Inflammatory macrophage treated with lipopolysaccharide for 4 hours (primary cell): Measurements from ENCODE around the gene HMCES.
"Not testable (repeated sequence)": the region's sequence is repeated elsewhere in the genome, so short reads cannot be mapped to it uniquely, and the experiment has no call there.

Source experiments
- DNase-seq: peaks from one replicate; pipeline ENCODE4 v3.0.0-alpha.2; 2020

HMCES gene

DNA sequence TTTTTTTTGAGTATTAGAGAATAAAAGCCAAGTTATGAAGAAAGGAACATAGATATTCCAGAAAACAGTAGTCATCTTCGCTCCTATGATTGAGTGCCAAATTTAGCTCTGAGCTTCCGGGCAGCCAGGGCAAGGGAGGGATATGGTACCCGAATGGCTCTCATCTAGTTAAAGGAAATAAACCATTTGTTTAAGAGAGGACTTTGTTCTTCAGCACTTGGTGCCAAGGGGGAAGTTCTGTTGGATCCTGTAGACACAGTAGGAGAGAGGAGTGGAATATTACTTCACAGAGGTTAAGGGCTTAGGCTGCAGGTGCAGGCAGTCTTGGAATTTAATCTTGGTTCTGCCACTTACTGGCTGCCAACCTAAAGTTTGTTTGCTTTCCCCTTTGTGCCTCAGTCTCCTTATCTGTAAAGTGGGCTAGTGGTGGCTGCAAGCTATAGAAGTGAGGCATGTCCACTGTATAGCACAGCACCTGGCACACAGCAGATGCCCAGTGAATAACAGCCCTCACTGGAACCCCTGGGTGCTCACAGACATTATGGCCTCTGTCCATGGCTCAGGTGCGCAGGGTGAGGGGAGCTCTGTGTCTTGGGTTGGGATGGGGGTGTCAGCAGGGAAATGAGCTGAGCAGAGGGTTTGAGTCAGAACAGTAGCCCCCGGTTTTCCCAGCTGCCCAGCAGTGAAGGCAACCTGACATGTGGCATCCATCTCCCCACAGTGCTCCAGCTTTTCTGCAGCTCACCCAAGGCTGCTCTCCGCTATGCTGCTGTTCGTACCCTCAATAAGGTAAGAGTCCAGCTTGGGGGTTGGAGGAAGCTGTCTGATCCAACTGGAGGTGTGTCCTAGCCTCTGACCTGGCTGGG is 18.8 kb upstream of the HMCES start:
- DNase-seq: no peak

DNA sequence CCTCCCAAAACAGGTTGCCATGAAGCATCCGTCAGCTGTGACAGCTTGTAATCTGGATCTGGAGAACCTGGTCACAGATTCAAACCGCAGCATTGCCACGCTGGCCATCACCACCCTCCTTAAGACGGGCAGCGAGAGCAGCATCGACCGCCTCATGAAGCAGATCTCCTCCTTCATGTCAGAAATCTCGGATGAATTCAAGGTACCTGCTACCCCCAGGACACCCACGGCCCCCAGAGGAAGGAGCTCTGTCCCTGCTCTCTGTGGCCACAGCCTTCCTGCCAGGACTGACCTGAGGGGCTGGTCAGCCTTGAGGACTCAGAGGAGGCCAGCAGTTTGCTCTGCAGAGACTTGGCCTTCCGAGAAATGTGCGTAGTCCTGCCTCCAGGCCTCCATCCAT is 18.1 kb upstream of the HMCES start:
- DNase-seq: no peak

DNA sequence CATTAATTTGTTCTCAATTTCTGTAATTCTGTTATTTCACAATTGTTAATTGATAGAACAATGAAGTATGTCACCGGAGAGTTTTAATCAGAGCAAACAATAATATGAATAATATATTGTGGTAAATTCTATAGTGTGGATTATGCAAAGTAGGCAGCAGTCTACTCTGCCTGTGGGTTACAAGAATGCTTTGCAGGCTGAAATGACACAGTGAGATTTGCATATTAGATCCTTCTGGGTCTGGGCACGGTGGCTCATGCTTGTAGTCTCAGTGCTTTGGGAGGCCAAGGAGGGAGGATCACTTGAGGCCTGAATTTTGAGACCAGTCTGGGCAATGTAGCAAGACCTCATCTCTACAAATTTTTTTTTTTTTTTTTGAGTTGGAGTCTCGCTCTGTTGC is 16.8 kb upstream of the HMCES start:
- DNase-seq: no peak

DNA sequence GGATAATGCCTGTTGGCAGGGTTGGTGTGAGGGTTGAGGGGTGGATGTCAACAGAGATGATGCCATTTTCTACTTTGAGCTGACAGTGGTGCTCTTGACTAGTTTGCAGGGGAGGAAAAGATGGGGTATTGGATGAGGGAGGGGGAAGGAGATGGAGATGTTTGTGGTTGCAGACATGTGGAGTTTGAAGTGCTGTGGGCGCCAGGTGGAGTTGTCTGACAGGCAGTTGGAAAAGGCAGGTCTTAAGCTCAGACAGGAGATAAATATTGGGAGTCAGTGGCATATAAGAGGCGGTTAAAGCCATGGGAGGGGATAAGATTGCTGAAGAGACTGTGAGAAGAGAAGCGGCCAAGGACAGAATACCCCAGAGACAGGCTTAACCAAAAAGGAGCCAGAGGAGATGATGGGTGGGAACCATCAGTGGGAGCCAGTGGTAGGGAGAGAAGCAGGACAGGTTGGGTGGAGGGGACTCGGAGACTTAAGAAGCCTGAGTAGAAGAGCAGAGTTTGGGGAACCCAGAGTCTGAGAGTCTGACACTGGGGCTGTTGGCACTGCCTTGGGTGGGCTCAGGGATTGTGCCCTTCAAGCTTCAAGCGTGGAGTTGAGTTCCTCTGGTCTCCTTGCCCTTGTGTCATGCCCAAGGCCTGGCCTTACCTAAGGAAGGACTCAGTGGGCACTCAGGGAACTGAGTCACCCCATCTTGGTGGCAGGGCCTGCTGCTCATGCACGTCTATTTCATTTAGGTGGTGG is 15.3 kb upstream of the HMCES start:
- no peak for DNase-seq

DNA sequence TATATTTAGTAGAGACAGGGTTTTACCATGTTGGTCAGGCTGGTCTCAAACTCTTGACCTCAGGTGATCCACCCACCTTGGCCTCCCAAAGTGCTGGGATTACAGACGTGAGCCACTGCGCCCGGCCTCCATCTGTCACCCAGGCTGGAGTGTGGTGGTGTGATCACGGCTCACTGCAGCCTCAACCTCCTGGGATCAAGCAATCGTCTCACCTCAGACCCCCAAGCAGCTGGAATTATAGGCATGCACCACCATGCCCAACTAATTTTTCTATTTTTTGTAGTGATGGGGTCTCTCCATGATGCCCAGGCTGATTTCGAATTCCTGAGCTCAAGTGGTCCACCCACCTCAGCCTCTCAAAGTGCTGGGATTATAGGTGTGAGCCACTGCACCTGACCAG is 13.7 kb upstream of the HMCES start:
- not testable (repeated sequence) for DNase-seq

DNA sequence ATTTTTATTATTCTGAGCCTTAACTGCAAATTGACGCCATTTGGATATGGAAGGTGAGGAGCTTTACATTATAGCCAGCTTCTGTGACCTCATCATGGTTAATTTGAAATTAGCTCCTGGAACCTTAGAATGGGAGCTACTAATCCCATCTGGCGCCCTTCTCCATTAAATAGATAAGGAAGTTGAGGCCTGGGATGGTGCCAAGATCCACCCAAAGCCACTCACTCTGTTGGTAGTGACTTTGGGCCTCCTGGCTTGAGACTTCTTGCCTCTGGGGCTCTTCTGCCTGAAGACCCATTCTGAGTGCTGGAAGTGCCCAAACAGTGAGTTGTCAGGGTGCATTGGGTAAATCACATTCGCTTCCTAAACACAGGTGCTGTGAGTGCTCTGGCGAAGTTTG is 12.0 kb upstream of the HMCES start:
- no peak for DNase-seq

DNA sequence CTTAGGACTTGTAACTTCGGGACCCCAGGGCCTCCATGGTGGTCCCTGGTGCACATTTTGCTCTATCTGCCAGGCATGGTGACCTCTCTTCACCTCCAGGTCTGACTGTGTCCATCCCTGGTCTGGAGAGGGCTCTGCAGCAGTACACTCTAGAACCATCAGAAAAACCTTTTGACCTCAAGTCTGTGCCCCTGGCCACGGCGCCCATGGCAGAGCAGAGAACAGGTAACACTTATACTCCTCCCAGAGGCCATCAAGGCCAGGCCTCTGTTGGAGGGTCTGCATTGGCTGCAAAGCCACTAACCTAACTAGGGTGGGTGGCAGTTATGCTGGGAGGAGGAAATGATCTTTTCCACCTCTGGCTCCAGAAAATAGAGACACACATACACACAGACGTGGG is 10.3 kb upstream of the HMCES start:
- DNase-seq: no peak

DNA sequence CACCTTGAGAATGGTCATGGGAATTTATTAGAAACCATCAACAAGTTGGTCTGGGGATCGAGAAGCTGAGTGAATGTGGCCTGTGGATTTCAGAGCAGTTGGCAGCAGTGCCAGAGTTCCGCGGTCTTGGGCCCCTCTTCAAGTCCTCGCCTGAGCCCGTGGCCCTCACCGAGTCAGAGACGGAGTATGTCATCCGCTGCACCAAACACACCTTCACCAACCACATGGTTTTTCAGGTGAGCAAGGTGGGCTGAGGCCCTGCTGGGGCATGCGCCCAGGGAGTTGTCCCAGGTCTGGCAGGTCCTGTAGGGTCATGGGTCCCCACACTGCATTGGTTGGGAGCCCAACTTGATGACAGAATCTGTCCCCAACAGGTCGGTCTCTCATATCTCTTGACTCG is 7.0 kb upstream of the HMCES start:
- no peak for DNase-seq

DNA sequence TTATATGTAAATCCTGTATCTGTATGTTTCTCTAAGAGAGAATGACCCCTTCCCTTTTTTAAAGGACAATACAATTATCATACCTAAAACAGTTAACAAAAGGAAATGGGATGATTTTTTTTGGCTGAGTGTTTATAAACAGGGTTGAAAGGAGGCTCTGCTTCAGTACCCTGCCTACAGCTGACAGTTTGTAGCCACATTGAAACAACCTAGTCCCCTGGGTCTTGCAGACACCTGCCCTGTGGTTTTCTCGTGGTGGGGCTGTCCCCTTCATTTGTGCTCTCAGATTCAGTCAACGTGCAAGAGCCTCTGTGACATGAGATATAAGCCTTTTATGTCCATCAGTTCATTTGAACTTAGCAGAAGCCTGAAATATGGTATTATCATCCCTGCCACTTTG is 2.3 kb upstream of the HMCES start:
- DNase-seq: no peak

DNA sequence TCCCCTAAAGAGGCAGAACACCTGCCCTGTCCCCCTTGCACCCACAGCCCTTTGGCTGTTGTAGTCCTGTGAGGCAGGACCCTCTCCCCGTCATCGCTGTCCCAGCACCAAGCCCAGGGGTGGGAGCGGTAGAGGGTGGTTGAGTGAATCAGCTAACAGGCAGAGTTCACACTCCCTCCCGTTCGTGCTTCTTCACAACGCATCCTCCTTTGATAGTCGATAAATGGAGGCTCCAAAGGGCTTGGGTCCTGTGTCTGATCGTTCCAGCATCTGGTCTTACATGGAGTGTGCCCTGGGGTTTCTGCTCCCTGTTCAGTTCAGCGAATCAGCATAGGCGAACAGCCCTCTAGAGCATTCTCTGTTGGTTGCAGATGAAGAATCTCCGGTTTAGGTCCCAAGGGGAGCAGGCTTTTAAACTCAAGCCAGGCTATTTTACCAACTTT is 820 bp upstream of the HMCES start:
- DNase-seq: no peak

DNA sequence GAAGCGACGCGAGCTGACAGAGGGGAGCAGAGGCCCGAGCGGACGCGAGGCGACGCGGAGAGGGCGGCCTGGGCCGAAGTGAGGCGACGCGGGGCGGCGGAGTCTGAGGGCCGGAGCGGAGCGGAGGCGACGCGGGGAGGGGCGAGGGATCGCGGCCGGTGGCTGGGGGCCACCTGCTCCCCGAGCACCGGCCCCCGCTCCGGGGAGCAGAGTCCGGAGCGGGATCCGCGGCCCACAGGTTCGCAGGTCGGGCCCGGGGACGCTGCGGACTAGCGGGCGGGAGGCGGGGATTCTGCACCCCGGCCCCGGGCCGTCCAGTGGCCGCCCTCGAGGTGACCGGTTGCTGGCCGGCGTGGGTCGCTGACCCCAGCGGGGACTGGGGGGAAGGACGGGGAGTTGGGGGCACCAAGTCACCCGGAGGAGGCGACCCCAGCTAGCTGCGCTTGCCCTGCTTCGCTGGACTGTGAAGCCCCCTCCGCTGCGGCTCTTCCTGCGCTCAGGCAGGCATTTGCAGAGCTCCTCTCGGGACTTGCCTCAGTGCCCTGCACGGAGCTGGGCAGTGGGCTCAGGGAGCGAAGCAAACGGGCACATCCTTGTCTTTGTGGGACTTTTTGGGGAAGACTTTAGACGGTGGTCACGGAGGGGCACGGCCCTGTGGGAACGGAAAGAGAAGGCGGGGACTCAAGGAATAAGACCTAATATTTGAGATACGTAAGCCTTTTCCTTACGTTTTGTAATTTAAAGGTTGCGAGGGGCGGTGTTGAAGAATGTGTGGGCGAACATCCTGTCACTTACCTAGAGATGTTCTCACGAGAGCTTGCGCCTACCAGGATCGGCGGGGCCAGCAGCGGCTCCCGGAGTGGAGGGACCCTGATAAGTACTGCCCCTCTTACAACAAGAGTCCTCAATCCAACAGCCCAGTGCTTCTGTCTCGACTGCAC is 566 bp downstream of the HMCES start:
- peak; percentile 52 for DNase-seq

DNA sequence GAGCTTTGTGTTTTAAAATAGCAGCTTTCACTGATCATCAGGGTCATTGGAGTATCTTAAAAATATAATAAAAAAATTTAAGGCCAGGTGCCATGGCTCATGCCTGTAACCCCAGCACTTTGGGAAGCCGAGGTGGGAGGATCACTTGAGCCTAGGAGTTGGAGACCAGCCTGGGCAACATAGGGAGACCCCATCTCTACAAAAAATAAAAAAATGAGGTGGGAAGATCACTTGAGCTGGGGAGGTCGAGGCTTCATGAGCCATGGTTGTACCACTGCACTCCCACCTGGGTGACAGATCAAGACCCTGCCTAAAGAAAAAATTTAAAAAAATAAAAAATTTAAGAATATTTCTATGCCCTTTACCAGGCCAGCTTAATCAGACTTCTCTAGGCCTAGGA is 1.5 kb downstream of the HMCES start:
- no peak for DNase-seq

DNA sequence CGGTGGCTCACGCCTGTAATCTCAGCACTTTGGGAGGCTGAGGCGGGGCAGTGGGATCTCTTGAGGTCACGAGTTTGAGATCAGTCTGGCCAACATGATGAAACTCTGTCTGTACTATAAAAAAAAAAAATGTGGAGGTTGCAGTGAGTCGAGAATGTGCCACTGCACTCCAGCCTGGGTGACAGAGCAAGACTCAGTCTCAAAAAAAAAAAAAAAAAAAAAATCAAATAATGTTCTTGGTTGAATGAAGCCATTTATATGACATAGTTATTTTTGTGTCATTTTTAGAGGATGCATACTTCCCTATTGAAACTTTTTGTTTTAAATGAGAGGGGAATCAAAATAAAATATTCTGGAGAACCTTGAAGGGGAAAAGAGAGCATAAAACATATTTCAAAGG is 3.1 kb downstream of the HMCES start:
- peak; percentile 13 for DNase-seq

DNA sequence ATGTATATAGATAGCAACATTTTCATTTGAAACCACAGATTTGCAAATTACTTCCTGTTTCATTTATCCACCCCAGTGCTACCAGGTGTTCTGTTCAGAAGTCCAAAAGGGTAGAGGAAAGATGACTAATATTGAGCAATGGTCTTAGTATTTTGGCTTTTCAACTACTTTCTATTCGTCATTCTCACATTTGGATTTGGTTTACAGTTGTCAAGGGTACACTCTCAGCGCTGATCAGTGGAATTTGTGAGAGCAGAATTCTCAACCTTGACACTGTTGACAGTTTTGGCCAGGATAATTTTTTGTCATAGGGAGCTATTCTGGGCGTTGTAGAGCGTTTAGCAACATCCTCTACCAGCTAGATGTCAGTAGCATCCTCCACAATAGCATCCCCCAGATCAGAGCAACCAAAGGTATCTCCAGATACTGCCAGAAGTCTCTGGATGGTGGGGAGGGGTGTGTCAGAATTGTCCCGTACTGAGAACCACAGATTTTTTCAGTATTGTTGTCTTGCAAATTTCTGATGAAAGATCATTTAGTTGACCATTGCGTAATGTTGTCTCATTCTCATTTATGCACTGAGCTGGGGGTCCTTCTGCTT is 4.2 kb downstream of the HMCES start:
- DNase-seq: peak; percentile 25

DNA sequence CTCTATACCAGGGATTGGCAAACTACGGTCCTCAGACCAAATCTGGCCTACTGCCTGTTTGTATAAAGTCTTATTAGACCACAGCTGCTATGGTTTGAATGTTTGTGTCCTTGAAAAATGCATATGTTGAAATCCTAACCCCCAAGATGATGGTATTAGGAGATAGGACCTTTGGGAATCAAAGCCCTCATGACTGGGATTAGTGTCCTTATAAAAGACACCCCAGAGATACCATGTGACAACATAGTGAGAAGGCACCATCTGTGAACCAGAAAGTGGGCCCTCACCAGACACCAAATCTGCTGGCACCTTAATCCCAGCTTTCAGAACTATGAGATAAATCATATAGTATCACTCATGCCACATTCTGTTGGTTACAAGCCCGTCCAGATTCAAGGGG is 7.4 kb downstream of the HMCES start:
- no peak for DNase-seq

DNA sequence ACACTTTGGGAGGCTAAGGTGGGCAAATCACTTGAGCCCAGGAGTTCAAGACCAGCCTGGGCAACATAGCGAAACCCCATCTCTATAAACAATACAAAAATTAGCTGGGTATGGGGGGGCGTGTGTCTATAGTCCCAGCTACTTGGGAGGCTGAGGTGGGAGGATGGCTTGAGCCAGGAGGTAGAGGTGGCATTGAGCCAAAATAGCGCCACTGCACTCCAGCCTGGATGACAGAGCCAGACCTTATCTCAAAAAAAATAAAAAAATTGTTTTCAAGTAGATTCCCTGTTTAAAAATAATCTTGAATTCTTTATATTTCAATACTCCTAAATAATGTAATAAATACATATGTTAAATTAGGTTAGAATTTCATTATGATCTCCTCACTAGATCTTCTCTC is 9.8 kb downstream of the HMCES start:
- DNase-seq: no peak

DNA sequence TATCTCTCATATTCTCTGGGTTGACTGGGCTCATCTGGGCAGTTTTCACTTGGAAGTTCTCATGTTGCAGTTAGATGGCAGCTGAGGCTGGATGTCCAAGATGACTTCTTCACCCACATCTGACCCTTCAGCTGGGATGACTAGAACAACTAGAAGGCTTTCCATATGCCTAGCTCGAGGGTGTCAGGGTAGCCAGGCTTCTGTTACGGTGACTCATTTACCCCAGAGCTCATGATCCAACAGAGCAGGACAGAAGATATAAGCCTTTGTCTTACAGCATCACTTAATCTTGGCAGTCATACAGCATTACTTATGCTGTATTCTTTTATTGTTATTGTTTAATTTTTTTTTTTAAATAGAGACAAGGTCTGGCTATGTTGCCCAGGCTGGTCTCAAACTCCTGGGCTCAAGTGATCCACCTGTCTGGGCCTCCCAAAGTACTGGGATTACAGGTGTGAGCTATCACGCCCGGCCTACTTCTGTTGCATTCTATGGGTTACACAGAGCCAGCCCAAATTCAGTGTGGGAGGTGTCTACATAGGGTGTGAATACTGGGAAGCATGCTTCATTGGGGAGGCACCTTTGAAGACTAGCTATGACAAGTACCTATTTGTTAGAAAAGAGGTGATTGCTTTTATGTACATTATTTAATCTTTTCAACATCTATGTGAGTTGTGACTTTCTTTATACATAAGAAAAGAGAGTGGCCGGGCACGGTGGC is 10.7 kb downstream of the HMCES start:
- DNase-seq: no peak

DNA sequence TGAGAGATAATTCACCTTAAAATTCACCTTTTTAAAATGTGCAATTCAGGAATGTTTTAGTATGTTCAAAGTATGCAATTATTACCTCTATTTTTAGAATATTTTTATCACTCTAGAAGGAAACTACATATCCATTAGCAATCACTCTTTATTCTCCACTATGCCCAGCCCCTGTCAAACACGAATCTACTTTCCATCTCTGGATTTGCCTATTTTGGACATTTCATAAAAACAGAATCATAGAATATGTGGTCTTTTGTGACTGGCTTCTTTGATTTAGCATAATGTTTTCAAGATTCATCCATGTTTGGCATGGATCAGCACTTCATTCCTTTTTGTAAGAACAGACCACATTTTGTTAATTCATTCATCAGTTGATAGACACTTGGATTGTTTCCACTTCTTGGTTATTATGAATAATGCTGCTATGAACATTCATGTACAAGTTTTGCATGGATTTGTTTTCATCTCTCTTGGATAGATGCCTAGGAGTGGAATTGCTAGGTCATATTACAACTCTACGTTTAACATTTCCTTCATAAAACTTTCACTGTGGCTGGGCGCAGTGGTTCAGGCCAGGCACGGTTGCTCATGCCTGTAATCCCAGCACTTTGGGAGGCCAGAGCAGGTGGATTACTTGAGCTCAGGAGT is 12.7 kb downstream of the HMCES start:
- no peak for DNase-seq

DNA sequence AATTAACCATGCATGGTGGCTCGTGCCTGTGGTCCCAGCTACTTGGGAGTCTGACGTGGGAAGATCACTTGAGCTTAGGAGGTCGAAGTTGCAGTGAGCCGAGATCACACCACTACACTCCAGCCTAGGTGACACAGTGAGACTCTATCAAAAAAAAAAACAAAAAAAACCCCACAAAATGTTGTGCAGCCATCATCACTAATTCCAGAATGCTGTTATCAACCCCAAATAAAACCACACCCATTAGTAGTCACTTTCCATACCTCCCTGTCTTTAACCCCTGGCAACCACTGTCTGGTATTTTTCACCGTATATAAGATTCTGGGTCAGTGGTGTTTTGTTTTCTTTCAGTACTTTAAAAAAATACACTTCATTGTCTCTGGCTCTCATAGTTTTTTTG is 16.6 kb downstream of the HMCES start:
- DNase-seq: no peak

DNA sequence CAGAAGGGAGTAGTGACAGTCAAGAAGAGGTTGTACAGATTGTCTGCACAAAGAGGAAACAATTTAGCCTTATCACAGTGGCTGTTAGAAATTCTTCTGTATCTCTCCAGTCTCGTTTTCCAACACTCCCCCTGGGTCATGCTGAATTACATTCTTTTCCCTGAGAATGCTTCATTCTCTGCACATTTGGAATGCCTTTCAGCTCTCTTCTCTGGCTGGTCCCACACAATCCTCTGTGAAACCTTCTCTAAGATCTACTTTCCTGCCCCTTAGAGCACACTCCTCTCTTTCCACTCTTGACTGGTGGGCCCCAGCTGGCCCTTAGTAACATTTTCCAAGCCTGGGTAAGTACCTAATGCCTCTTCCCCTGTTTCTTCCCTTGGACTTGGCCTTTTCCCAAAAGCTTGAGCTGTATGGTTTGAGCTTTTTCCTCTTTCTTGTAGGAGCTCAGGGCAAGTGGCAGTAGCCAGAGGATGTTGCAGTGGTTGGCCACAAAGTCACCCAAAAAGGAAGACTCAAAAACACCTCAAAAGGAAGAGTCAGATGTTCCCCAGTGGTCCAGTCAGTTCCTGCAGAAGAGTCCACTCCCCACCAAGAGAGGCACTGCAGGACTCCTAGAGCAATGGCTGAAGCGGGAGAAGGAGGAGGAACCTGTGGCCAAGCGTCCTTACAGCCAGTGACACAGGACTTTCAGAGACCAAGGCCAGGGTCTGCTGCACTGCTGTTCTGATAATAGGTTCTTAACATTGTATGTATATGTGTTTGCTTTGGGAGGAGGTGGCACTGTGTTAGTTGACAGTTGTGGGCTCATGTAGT is 25.7 kb downstream of the HMCES start:
- DNase-seq: peak; percentile 28

DNA sequence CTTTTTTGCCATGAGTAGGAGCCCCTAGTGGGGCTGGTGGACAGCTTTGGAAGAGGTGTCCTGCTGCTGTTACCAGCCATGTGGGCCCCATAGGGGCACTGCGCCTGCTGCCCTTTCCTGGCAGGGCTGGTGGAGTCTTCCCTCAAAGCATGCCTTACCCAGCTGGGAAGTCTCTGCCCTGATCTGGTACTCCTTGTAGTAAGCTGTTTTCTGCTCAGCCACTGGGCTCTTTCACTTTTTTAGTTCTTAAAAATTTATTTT is 26.2 kb downstream of the HMCES start:
- DNase-seq: no peak
